NCI-H128 (cell line): ENCODE data around the gene RBKS.
A peak's percentile ranks its signal among the peaks of the same experiment; 100 is the strongest.
"Not testable (repeated sequence)": the region's sequence is repeated elsewhere in the genome, so short reads cannot be mapped to it uniquely, and the experiment has no call there.

Experiments used
- DNase-seq: peaks from one replicate; lab custom pipeline; 2025; ENCODE audit not compliant: unreplicated experiment; lab: John Stamatoyannopoulos, UW

RBKS gene

DNA sequence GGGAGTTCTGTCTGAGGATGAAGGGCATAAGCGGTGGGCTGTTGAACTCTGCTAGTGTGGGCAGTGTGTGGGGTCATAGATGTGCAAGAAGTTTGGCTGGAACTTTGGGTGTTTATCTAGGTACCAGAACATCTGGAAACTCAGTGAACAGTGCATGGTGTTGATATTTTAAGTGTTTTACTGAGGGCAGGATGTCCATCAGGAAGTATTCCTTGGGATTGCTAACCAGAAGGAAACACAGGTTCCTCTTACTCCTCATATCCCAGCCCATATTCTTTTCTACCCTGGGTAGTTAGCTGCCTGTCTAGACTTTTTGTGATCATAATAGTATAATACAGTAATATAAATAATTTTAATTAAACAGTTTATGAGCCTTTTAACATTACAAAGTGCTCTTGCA, 15.9 kb upstream of the RBKS start:
- no peak for DNase-seq

DNA sequence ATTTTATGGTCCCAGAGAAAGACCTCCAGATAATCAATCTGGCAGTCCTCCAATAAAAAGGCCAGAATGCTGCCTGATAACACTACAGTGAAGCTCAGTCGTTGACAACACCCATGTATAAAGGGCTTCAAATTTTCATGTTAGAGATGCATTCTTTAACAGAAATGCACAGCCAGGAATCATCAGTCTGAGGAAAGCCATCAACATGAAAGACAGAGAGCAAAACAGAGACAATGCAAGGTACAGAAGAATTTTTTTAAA, 14.1 kb upstream of the RBKS start:
- no peak for DNase-seq

DNA sequence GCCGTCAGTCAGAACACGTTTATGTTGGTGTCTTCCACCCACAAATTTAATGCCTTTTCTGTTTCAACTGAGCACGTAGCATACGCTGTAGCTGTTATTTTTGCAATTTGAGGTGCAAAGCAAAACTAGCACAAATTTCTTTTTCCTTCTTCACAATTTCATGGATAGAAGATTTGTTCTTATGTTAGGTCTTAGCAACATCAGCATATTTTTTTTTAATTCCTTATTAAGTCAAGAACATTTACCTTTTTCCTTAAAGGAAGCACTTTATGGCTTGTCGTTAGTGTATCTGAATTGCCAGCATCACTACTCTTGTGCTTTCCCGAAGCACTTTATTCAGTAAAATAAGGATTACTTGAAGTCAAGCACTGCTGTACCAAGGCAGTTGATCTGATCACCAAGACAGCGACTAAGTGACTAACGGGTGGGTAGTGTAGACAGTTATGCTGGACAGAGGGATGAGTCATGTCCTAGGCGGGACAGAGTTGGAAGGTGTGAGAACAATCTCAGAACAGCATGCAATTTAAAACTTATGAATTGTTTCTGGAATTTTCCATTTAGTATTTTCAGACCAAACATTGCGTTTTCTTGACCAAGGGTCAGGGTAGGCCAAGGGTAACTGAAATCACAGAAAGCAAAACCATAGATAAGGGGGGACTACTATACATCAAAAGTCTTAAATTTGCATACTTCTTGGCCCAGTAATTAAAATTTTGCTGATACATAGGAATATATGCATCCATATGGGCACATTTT, 13.6 kb upstream of the RBKS start:
- no peak for DNase-seq

DNA sequence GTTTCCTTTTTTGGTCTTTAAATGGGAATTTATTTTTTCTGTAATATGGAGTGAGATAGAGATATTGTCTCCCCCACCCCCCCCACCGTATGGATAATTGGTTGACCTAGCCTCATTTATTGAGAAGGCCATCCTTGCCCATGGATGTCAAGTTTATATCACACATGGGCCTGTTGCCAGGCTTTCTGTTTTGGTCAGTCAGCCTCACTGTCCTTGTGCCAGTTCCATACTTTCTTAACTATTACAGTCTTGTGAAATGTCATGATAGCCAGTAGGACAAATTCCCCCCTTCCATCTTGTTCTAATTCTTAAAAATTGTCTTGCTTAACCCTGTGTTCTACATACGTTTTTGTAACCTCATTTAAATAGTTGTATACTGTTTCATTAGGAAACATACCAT, 12.8 kb upstream of the RBKS start:
- no peak for DNase-seq

DNA sequence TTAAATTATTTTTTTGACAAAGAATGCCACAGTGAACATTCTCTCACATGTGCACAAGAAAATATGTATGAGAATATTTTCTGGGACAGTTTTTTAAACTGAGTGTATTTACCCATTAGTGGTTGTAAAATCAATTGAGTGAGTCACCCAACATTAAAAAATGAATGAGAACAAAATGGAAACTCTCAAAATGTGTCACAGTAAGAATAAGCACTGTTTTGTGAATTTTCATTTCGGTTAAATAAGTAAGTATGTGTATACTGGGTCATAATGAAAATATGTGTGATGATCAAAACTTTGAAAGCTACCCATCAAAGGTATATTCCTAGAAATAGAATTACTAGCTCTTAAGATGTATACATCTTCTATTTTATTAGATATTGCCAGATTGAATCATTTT, 11.9 kb upstream of the RBKS start:
- no peak for DNase-seq

DNA sequence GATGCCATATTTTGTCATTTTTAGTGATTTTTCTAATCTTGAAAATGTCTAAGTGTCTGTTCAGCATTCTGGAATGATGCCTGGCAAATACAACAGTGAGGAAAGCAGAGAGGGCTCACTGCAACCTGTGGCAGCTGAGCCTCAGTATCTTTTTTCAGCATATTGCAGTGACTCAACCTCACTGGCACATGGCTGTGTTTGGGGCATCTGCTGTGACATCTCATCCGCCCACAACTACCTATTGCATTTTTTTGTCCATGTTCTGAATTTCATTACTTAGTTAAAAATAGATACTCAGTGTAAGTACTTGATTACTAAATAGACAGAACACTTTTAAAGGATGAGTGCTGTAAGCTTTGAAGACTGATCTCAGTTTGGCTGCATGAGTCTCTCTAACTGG, 11.0 kb upstream of the RBKS start:
- no peak for DNase-seq

DNA sequence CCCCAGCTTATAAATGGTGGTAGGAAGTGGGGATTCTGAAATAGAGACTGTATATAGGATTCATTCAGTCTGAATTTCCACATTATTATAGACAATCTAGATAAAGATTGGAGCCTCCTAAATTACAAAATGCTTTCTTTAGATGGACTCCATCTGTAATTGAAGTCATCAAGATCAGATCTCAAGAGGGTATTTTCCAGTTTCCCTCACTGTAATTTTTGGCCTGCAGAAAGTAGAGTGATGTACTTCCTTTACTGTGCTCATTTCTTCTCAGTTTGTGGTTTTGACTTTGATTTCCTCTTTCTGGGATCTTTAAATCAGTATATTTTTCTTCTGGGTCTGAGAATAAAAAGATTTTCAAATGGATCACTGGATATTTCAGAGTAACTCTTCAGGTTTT, 7.5 kb upstream of the RBKS start:
- no peak for DNase-seq

DNA sequence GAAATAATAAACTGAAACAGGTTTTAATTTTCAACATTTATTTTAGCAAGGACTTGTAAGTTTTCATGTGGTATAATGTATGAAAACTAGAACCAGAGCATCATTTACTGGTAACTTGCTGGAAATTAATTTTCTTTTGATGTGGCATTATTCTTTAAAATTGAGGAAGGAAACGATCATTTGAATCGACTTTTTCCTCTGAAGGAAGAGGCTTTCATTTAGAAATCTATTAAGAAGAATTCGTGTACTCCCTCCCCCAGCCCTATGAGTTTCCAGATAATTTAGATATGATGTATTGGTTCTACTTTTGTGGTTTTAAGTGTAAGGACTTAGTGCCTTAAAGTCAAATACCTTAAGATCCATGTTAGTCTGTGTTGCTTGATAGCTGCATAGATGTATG, 2.8 kb upstream of the RBKS start:
- DNase-seq, result no peak

DNA sequence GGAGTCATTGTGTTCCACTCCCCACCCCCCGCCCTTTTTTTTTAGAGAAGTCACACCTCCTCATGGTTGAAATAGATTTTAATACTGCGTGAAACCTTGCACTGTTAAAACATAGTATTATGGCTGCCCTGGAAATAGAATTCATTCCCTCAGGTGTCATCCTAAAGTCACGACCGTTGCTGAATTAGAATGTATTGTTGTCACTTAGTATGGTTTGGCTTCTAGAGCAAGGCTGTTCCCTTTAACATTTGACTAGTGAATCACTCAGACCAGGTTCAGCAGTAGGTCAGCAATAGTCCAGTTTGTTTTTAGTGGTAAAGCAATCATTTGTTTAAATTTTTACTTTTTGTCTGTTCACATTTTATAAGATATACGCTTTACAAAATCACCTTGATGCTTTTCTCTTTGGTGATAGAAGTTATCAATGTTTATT, 1.5 kb upstream of the RBKS start:
- no peak for DNase-seq

DNA sequence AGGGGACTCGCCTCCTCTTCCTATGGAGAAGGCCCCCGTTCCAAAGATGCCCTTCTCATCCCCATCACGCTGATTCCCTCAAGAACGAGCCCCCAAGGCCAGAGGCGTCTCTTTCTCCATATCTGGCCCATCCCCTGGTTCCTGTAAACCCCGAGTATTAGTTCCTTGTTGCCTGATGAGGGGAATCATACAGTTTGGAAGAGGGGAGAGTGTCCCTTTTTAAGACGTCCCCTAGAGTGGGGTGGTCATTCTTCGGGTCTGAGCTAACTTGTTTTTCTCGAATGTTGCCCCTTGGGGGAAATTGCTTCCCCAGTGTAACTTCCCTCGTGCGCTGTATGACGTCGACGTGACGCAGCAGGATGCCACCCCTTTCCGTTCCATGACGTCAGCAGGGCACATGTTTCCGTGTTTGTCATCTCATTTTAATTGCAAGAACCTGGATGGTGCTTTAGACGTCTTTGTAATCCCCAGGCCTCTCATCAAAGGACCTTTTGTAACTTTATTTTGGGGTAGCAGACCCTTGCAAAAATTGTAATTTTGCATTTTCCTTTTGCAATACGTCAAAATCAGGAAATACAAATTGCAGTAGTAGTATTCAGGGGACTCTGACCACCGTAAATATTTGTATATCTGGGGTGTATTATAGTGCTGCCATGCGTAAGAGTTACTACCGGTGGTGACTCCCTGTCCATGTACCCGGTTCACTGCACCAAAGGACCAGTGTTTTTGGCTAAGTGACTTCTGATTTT, 911 bp upstream of the RBKS start:
- DNase-seq, result peak; percentile 49

DNA sequence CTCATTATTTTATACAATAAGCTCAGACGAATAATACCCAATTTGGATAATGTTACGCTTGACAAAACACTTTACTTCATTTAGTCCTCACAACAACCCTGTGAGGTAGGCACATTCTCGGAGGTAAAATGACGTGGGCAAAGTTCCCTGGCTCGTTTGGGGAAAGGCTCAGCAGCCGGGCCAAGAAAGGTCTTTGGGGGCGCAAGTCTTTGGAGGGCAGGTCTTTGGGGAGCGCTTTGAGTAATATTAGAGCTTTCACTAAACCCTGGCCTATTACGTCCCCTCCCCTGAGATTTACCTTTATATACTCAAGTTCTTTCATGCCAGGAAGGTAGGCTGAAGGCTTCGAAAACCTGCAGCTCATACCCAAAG, 427 bp downstream of the RBKS start:
- DNase-seq, result no peak

DNA sequence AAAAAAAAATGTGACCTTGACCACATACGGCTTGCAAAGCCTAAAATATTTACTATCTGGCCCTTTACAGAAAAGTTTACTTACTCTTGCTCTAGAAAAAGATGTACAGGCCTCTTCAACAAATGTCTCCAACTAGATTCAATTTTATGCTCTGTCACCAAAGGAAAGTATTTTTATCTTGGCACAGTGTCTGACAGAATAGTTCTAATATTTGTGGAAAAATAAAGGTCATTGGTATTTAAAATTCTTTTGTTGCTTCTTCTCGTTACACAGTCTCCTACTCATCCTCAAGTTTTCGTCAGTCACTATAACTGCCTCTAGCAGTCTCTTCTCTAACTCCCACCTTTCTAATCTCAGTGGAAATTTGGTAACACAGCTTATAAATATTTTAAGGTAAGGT, 1.4 kb downstream of the RBKS start:
- no peak for DNase-seq

DNA sequence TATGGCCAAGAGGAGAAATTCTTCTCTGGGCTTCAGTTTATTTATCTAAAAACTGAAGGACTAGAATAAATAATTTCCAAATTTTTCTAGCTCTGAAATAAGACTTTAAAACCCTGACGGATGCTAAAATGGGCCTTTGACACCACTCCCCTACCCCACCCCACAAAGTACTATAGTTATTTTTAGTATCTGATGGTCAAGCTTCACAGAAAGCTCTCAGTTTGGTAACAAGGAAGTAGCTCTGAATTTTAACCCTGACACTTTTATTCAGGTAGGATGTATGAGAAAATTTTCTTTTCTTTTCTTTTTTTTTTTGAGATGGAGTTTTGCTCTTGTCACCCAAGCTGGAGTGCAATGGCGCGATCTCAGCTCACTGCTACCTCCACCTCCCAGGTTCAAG, 2.4 kb downstream of the RBKS start:
- no peak for DNase-seq

DNA sequence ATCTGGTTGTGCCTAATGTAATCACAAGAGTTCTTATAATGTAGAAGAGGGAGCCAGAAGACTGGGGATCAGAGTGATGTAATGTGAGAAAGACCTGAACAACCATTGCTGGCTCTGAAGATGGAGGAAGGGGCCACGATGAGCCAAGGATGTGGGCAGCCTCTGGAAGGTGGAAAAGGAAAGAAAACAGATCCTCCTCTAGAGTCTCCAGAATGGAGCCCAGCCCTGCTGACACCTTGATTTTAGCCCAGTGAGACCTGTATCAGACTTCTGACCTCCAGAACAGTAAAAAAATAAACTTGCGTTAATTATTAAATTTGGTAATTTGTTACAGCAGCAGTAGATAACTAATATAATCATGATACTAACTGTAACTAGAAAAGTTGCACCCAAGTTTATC, 3.1 kb downstream of the RBKS start:
- no peak for DNase-seq

DNA sequence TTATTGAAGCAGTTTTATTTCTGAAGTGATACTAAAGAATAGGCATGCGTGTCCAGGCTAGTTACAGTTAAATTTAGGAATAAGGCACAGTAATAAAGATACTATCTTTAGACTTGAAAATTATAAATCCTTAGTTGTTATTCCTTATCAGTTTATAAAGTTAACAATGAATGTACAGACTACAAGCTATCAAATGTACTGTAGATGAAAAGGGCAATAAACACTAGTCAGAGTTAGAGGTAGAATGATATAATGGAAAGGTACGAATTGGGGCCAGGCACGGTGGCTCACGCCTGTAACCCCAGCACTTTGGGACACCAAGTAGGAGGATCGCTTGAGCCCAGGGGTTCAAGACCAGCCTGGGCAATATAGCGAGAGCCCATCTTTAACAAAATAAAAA, 3.9 kb downstream of the RBKS start:
- DNase-seq, result no peak

DNA sequence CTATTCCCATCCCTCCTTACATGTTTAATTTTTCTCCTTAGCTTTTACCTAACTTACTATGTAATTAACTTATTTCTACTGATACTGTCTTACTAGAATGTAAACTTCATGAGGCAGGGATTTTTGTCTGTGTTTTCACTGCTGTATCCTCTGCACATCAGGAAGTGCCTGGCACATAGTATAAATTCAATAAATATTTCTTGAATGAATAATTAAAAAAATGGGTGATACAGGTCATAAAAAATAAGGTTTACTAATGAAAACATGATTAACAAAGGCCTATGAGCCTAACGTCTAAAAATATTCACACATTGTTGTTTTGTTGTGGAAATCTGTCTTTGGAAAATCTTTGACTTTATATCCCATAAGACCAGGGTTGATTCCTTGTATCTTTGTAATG, 4.5 kb downstream of the RBKS start:
- no peak for DNase-seq

DNA sequence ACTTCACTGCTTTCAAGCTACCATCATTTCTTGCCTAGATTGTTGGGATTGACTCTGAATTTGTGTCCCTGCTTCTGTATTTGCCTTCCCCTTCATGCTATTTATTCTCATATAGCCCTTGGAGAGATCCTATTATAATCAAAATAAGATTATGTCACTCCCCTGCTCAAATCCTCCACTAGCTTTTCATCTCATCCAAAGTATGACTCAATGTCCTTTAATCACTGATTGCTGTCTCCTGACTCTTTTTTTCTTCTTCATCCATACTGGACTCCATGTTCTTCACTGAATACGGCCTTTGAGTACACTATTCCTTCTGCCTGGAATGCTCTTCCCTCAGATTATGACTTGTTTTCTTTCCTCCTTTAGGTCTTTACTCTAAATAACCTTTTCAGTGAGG, 5.0 kb downstream of the RBKS start:
- DNase-seq, result no peak

DNA sequence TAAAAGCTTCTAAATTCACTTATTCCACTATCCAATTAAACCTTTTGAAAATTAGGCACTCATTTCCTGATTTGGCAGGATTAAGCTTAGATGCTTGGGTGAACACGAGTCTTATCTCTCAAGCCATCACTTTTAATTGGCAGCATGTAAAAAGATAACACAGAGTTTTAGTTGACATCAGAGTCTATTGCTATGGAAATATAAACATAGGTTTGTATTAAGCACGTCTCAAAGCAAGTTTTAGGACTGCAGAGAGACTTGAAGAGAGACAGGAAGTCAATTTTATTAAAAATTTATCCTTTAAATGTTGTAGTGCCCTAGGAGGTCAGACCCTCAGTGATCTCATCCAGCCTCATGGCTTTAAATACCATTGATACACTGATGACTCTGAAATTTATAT, 5.6 kb downstream of the RBKS start:
- DNase-seq, result no peak

DNA sequence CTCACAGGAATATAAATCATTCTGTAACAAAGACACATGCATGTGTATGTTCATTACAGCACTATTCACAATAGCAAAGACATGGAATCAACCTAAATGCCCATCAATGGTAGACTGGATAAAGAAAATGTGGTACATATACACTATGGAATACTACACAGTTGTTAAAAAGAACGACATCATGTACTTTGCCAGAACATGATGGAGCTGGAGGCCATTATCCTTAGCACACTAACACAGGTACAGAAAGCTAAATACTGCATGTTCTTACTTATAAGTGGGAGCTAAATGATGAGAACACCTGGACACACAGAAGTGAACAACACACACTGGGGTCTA, 7.6 kb downstream of the RBKS start:
- not testable (repeated sequence) for DNase-seq

DNA sequence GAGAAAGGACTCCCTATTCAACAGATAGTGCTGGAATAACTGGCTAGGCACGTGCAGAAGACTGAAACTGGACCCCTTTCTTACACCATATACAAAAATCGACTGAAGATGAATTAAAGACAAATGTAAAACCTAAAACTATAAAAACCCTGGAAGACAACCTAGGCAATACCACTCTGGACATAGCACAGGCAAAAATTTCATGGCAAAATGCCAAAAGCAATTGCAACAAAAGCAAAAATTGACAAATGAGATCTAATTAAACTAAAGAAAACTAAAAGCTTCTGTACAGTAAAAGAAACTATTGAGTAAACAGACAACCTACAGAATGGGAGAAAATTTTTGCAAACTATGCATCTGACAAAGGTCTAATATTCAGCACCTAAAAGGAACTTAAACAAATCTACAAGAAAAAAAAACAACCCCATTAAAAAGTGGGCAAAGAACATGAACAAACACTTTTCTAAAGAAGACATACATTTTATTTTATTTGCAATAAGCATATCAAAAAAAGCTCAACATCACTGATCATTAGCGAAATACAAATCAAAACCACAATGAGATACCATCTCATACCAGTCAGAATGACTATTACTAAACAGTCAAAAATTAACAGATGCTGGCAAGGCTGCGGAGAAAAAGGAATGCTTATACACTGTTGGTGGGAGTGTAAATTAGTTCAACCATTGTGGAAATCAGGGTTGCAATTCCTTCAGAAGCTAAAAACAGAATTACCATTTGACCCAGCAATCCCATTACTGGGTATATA, 8.2 kb downstream of the RBKS start:
- DNase-seq, result not testable (repeated sequence)

DNA sequence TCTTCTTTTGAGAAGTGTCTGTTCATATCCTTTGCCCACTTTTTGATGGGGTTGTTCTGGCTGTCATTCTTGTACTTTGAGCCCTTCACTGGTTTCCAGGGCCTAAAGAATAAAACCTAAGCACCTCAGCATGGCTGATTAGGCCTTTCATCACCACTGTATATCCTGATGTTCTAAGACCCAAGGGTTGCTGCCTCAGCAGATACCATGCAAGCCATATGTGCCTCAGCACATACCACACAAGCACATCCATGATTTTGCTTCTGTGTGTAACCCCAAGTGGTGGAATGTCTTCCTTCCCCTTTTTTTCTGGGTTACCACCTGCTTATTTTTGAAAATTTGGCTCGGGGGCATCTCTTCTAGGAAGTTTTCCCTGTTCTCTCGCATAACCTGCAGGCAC, 11.4 kb downstream of the RBKS start:
- no peak for DNase-seq

DNA sequence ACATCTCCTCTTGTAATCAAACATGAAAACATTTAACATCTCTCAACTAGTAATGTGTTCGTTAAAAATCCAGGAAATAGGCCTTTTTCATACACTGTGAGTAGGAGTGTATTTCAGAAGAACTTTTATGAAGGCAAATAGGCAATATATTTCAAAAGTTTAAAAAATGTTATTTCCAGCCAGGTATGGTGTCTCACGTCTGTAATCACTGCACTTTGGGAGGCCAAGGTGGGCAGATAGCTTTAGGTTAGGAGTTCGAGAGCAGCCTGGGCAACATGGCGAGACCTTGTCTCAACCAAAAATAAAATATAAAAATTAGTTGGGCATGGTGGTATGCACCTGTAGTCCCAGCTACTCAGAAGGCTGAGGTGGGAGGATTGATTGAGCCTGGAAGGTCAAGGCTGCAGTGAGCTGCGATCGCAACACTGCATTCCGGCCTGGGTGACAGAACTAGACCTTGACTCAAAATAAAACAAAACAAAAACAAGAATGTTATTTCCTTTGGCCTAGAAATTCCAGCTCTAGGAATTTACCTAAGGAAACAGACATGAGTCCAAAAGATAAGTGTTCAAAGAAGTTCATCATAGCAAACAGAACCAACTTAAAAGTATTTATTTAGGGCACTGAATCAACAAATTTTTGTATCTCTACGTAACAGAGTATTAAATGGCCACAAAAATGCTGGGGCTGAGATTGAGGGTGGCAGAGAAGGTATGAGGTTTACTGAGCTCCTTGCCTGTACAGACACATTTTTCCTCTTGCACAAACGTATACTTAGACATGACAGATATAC, 14.9 kb downstream of the RBKS start:
- DNase-seq, result no peak
